ENCODE data around the gene MLLT6. TPM values are rescaled to one million over a fixed set of nuclear protein-coding genes. Genes with fewer than 3 reads are reported as not detected.

Gene MLLT6
- total and polyA plus RNA-seq, 2 of the 13 experiments (the other 11 are each of a cell fraction or from before 2014, with no cell fraction given) = 50.7 to 69.5 TPM

DNA sequence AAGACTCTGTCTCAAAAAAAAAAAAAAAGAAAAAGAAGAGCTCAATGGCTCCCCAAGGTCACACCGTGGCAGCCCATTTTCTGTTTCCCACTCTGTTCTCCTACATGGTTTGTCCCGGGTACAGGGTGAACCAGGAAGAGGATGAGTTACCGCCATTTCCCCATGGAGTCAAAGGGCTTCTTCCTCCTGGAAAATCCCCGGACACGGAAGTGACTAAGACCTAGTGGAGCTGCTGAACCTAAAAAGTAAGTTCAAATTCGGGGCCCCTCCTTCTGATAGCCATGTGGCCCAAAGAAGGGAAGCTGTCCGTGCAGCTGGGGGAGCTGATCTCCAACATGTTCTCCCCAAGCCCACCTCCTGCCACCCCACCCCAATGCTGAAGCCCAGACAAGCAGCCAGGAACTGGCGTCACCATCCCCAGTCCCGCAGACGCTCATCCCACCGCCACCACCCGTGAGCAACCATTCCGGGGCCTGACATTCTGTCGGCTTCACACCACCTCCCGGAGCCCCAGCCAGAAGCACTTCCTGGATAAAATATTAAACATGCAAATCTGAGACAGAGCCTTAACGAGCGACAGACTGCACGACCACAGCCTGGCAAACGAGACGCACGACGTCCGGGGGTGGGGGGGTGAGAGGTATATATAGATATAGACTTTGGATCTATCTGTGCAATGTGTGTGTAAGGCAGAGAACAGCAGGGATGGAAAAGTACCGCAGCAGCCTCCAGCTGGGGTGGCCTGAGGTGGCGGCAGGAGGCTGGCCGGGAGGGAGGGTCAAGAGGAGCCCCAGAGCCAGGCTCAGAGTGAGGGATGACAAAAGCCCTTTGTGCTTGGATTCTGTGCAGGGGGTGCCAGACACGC is 47.9 kb upstream of the MLLT6 start (continued):
- TF ChIP-seq ZNF367 (CRISPR knock-in tag; IDR thresholded peaks at IDR 0.05; ENCODE audit: borderline replicate concordance) = no peak
- peak; percentile 93 for TF ChIP-seq ZNF3 (CRISPR knock-in tag; IDR thresholded peaks at IDR 0.05)
- TF ChIP-seq, protein P1, sequence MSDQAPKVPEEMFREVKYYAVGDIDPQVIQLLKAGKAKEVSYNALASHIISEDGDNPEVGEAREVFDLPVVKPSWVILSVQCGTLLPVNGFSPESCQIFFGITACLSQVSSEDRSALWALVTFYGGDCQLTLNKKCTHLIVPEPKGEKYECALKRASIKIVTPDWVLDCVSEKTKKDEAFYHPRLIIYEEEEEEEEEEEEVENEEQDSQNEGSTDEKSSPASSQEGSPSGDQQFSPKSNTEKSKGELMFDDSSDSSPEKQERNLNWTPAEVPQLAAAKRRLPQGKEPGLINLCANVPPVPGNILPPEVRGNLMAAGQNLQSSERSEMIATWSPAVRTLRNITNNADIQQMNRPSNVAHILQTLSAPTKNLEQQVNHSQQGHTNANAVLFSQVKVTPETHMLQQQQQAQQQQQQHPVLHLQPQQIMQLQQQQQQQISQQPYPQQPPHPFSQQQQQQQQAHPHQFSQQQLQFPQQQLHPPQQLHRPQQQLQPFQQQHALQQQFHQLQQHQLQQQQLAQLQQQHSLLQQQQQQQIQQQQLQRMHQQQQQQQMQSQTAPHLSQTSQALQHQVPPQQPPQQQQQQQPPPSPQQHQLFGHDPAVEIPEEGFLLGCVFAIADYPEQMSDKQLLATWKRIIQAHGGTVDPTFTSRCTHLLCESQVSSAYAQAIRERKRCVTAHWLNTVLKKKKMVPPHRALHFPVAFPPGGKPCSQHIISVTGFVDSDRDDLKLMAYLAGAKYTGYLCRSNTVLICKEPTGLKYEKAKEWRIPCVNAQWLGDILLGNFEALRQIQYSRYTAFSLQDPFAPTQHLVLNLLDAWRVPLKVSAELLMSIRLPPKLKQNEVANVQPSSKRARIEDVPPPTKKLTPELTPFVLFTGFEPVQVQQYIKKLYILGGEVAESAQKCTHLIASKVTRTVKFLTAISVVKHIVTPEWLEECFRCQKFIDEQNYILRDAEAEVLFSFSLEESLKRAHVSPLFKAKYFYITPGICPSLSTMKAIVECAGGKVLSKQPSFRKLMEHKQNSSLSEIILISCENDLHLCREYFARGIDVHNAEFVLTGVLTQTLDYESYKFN (CRISPR knock-in tag; conservative IDR thresholded peaks at IDR 0.05) = peak; percentile 98
- TF ChIP-seq, protein P2, sequence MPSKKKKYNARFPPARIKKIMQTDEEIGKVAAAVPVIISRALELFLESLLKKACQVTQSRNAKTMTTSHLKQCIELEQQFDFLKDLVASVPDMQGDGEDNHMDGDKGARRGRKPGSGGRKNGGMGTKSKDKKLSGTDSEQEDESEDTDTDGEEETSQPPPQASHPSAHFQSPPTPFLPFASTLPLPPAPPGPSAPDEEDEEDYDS (CRISPR knock-in tag; IDR thresholded peaks at IDR 0.05) = peak; percentile 96
- TF ChIP-seq PPARG (CRISPR knock-in tag; conservative IDR thresholded peaks at IDR 0.05) = peak; percentile 24; the same call in 1 of the 2 replicates
- peak; percentile 89; the same call in 1 of the 2 replicates for TF ChIP-seq ZNF703 (CRISPR knock-in tag; IDR thresholded peaks at IDR 0.05; ENCODE audit: borderline replicate concordance)
- peak; percentile 87; the same call in 1 of the 2 replicates for TF ChIP-seq ZNF816 (CRISPR knock-in tag; IDR thresholded peaks at IDR 0.05; ENCODE audit: borderline replicate concordance)
- 0 out of 2 replicates have a peak, but pooled peaks have one; percentile 62 for TF ChIP-seq TRIM24 (CRISPR knock-in tag; IDR thresholded peaks at IDR 0.05)
- TF ChIP-seq ZBTB7A (CRISPR knock-in tag; IDR thresholded peaks at IDR 0.05) = no peak
- TF ChIP-seq ISL2 (CRISPR knock-in tag; IDR thresholded peaks at IDR 0.05) = no peak; the same call in 1 of the 2 replicates
- TF ChIP-seq CHD2 (IDR thresholded peaks at IDR 0.05; ENCODE audit: low read depth, low read length) = no peak; the same call in none of the 2 replicates
- TF ChIP-seq IRX3 (CRISPR knock-in tag; IDR thresholded peaks at IDR 0.05; ENCODE audit: borderline replicate concordance, low read depth) = peak; percentile 69; the same call in 1 of the 2 replicates
- no peak; the same call in 1 of the 2 replicates for TF ChIP-seq ZFP37 (CRISPR knock-in tag; IDR thresholded peaks at IDR 0.05; ENCODE audit: borderline replicate concordance)
- no peak for TF ChIP-seq HNRNPUL1 (IDR thresholded peaks at IDR 0.05; ENCODE audit: low read depth, low read length)
- peak; percentile 62; the same call in 1 of the 2 replicates for TF ChIP-seq ZNF441 (CRISPR knock-in tag; IDR thresholded peaks at IDR 0.05; ENCODE audit: borderline replicate concordance)
- TF ChIP-seq, protein P3, sequence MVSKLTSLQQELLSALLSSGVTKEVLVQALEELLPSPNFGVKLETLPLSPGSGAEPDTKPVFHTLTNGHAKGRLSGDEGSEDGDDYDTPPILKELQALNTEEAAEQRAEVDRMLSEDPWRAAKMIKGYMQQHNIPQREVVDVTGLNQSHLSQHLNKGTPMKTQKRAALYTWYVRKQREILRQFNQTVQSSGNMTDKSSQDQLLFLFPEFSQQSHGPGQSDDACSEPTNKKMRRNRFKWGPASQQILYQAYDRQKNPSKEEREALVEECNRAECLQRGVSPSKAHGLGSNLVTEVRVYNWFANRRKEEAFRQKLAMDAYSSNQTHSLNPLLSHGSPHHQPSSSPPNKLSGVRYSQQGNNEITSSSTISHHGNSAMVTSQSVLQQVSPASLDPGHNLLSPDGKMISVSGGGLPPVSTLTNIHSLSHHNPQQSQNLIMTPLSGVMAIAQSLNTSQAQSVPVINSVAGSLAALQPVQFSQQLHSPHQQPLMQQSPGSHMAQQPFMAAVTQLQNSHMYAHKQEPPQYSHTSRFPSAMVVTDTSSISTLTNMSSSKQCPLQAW (CRISPR knock-in tag; IDR thresholded peaks at IDR 0.05) = peak; percentile 97
- TF ChIP-seq EP300 (IDR thresholded peaks at IDR 0.05; ENCODE audit: low read depth in 2 of 2, low read length in 2 of 2) = peak; percentile 36 to 96; a peak in 3 of 4 replicates
- peak; percentile 80 for TF ChIP-seq EP300 (CRISPR knock-in tag; IDR thresholded peaks at IDR 0.05; ENCODE audit: borderline replicate concordance)
- TF ChIP-seq ZBTB3 (CRISPR knock-in tag; IDR thresholded peaks at IDR 0.05; ENCODE audit: borderline replicate concordance, low read depth) = 0 out of 2 replicates have a peak, but pooled peaks have one; percentile 65
- no peak for TF ChIP-seq PLRG1 (conservative IDR thresholded peaks at IDR 0.05)
- peak; percentile 11; the same call in 1 of the 2 replicates for TF ChIP-seq FOXK1 (CRISPR knock-in tag; IDR thresholded peaks at IDR 0.05; ENCODE audit: borderline replicate concordance, low read depth)
- peak; percentile 23; the same call in 1 of the 2 replicates for TF ChIP-seq ZMAT3 (CRISPR knock-in tag; conservative IDR thresholded peaks at IDR 0.05)

All from HepG2 (cell line).